Spleen (tissue), 7 donors: ENCODE results near the gene PPP1R3F.

ENCODE experiments used
- CTCF ChIP-seq, 11 experiments: fragments of 200-600 bp in 7 of 11; fragments of 450-650 bp in 4 of 11; sonication (generic) in 4 of 11; IDR thresholded peaks in 8 of 11; conservative IDR thresholded peaks in 3 of 11; 1 replicate in 7 of 11; 2 replicates in 4 of 11; pipeline versions ENCODE4 v1.4.0 to v1.8.0; 2016 to 2021; ENCODE audit warnings: antibody characterized with exemption in 11 of 11, inconsistent platforms in 4 of 11, mild to moderate bottlenecking in 1 of 11
- POLR2AphosphoS5 ChIP-seq, 3 donors: sonication (generic); formaldehyde crosslinking; IDR thresholded peaks; one replicate each; pipeline ENCODE4 v1.5.1; 2017; ENCODE audit warnings: antibody characterized with exemption in 3 of 3
- donor health status: DM: no; HTN: no; CAD: no; lungs with moderate emphysema.
- donor health status: DM: no; HTN: no; CAD: no.
- donor health status: DM: no; HTN: no; CAD: no.

GRCh38 chrX:49262603-49263002 is 7.0 kb upstream of the PPP1R3F start:
- no peak for TF ChIP-seq CTCF (IDR thresholded peaks at IDR 0.05 in 8 of 11, conservative IDR thresholded peaks at IDR 0.05 in 3 of 11)
- TF ChIP-seq POLR2AphosphoS5 (IDR thresholded peaks at IDR 0.05), result no peak
